Activated naive CD4-positive, alpha-beta T cell treated with Interleukin-2 at 50 U/mL for 16 hours (primary cell): ENCODE measurements around the gene BANF1.

Experiments used
- DNase-seq: peaks from one replicate; pipeline ENCODE4 v3.0.0-alpha.2; 2020

BANF1 gene, protein sequence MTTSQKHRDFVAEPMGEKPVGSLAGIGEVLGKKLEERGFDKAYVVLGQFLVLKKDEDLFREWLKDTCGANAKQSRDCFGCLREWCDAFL

DNA sequence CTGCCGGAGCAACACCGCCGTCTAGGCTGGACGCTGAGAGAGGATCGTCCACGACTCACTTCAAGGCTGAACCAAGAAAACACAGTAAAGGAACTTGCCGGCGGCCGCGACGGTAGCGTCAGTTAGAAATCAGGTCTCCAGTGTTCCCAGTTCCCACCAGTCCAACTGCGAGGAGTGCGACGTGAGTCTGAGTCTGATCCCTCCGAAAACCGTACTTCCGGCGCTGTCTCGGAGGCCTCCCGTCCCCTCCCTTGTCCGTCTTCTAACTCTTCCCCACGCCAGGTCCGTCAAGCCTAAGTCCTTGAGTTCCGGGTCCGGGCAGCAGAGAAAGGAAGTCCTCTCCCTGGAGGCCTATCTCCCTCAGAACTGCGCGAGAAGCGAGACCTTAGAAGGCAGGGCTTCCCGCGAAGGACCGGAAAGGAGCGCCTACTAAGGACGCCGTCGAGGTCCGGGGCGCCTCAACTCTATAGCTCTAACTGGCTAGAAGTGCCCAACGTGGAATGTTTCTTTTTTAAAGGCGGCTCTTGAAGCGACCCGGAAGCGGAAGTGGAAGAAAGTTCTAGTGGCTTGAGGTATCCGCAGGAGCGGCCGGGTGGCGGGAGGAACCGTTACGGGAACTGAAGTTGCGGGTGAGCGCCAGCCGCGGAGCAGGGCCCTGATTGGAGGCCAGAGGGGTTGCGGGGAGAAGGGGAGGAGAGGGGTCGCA is at the start of gene BANF1, which contains the start of gene EIF1AD:
BANF1 (plus strand) TSS at position 562 of the 706 bp plus-strand sequence. CDS start 748 bp downstream, outside the sequence.
EIF1AD (minus strand) TSS at position 216 of the 706 bp plus-strand sequence. CDS start 1,768 bp downstream, outside the sequence.
- DNase-seq = peak; percentile 93

DNA sequence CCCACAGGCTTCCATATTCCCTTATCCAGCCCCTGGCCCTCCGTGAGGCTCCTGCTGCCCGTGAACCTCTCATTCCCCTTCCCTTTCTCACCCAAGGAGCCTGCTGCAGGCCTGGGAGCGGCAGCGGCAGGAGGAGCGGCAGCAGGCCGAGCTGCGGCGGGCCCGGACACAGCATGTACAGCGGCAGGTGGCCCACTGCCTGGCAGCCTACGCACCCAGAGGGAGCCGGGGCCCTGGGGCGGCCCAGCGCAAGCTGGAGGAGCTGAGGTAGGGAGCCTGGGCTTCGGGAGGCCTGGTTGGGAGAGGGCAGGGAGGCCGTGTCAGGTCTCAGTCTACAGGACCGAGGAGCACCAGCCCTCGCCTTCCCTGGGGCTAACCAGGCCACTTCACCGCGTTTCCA is 48.8 kb upstream of the BANF1 start:
- DNase-seq = no peak

DNA sequence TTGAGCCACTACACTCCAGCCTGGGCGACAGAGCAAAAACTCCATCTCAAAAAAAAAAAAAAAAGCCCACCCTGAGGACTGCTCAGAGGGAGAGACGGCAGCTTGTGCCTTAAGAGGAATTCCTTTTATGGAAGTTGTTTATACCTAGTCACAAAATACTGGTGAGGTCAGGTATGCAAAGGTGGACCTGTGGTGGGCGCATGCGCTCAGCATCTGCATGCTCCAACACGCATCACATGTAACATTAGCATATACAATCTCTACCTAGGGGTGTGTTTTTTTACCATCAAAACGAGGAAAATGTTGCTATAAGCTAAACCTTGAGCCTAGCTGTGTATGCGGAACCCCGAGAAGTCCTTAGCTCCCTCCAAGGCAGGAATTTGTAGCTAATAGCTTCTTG is 47.5 kb upstream of the BANF1 start:
- DNase-seq = no peak

DNA sequence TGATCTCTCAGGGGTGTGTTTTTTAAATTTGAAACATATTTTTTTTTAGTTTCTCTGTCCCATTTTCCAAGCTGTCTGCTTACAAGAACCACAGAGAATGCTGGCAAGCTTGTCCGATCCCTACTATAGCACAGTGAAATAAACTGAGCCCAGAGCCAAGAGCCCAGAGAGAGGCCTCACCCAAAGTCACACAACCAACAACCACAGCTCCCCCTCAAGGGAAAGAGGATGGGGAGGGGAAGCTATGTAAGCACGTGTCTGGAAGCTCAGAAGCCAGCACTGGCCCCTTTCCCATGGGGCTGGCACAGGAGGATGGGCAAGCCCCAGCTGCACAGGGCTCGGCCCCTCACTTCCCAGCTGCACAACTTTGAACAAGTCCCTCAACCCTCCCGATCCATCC is 44.0 kb upstream of the BANF1 start:
- no peak for DNase-seq

DNA sequence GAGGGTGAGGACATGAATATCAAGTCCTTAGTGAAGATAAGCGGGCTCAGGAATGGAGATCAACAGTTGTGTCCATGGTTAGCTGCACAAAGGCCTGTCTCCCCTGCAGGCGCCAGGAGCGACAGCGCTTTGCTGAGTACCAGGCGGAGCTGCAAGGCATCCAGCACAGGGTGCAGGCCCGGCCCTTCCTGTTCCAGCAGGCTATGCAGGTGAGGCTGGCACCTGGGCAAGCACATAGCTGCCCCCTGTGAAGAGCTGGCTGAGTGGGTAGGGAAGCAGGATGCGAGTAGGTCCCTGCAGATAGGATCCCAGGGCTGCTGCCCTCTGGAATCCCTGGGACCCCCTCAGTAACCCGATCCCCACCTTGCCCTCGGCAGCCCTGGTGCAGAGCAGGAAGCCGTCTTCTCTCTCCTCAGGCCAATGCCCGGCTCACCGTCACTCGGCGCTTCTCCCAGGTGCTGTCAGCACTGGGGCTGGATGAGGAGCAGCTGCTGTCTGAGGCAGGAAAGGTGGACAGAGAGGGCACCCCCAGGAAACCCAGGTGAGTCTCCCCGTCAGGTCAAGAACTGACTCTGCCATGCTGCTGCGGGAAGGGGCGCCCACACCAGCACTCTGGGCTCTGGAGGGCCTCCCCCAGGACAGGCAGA is 43.4 kb upstream of the BANF1 start:
- no peak for DNase-seq

DNA sequence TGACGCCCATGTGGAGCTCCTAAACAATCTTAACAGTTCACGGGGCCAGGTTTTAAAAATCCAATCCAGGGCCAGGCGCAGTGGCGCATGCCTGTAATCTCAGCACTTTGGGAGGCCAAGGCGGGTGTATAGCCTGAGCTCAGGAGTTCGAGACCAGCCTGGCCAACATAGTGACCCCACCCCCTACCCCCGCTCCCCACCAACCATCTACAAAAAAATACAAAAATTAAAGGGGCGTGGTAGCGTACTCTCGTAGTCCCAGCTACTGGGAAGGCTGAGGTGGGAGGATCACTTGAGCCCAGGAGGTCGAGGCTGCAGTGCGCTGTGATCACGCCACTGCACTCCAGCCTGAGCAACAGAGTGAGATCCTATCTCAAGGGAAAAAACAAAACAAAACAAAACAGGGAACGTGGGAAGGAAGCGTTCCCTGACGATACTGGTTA is 41.5 kb upstream of the BANF1 start:
- no peak for DNase-seq

DNA sequence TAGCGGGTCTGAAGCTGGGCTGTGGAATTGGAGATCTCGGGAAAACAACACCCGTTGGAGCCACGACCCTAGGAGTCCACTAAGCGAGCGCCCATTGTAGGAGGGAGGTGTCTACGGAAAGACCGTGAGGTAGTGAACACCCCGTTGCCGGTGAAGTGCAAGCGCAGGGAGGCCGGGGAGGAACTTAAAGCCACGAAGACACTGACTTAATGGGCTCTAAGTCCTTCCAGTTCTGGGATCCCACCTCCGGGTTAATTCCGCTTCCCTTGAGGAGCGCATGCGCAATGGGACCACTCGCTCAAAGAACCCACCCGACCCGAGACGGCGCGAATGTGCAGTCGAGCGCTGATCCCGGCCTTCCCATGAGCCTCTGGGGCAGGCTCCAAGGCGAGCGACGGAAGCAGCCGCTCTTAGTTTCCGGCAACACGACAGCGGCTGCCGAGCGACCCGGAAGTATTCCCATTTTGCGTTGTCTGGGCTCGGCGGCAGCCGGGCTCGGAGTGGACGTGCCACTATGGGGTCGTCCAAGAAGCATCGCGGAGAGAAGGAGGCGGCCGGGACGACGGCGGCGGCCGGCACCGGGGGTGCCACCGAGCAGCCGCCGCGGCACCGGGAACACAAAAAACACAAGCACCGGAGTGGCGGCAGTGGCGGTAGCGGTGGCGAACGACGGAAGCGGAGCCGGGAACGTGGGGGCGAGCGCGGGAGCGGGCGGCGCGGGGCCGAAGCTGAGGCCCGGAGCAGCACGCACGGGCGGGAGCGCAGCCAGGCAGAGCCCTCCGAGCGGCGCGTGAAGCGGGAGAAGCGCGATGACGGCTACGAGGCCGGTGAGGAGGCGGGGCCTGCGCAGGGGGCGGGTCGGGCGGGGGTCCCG is 40.8 kb upstream of the BANF1 start, which contains the start of gene SART1:
SART1 (plus strand) TSS at position 468 of the 874 bp plus-strand sequence; CDS start at position 515, 47 bp downstream.
- peak; percentile 96 for DNase-seq

DNA sequence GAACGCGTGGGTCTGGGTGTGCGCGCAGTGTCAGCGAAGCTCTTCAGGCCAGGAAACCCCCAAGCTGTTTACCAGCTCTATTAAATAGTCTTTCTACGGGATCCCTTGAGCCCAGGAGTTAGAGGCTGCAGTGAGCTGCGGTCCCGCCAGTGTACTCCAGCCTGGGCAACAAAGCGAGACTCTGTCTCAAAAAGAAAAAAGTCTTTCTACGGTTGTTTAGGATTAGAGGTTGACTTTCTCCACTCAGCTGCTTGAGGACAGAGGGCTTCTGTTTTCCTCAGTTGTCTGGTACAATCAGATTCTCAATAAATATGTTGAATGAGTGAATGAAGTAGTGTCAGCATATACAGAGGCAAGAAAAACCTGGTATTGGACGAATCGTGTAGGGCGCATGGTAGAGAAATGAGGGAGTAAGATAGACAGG is 40.1 kb upstream of the BANF1 start:
- no peak for DNase-seq

DNA sequence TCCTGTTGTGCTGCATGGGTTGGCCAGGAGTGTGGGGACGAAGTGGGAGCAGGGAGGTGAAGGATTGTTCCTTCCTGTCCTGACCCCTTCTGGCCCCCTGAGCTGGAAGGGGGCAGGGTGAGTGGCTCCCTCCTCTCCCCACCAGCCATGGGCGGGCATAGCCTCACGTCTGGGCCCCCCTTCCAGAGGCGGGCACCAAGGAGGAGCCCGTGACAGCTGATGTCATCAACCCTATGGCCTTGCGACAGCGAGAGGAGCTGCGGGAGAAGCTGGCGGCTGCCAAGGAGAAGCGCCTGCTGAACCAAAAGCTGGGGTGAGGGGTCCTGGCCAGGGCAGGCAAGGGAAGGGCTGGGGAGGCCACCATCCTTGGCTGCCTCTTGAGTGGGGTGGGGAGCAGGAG is 37.4 kb upstream of the BANF1 start:
- DNase-seq = no peak

DNA sequence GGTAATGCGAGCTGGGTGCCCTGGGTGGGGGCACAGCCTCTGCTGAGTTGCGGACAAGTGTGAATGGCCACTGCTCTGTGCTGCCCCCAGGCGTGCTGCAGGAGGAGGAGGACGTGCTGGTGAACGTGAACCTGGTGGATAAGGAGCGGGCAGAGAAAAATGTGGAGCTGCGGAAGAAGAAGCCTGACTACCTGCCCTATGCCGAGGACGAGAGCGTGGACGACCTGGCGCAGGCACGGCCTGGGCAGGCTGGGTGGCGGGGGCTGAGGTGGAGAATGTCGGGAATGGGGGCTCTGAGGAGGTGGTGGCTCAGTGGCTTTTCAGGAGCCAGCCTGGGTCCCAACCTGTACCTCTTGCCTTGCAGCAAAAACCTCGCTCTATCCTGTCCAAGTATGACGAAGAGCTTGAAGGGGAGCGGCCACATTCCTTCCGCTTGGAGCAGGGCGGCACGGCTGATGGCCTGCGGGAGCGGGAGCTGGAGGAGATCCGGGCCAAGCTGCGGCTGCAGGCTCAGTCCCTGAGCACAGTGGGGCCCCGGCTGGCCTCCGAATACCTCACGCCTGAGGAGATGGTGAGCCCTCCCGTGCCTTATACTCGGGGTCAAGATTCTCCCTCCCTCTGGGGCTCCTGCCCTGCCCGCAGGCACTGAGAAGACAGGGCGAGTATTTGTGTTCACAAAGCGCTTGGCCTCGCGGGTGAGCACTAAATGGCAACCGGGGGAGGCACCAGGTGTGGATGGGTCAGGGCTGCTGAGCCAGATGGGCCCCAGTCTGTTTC is 36.1 kb upstream of the BANF1 start:
- no peak for DNase-seq

DNA sequence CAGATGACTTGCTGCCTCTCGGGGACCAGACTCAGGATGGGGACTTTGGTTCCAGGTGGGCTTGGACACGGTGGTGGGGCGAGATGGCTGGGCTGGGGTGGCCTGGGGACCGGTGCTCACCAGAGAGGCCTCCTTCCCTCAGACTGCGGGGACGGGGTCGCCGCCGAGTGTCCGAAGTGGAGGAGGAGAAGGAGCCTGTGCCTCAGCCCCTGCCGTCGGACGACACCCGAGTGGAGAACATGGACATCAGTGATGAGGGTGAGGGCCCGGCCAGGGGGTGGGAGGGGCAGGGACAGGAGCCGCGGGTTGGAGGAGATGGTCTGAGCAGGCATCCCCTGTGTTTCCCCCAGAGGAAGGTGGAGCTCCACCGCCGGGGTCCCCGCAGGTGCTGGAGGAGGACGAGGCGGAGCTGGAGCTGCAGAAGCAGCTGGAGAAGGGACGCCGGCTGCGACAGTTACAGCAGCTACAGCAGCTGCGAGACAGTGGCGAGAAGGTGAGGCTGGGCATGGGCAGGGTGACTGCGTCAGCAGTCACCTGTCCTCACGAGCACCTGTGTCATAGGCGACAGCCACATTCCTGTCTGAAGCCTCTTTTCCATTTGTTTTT is 34.9 kb upstream of the BANF1 start:
- no peak for DNase-seq

DNA sequence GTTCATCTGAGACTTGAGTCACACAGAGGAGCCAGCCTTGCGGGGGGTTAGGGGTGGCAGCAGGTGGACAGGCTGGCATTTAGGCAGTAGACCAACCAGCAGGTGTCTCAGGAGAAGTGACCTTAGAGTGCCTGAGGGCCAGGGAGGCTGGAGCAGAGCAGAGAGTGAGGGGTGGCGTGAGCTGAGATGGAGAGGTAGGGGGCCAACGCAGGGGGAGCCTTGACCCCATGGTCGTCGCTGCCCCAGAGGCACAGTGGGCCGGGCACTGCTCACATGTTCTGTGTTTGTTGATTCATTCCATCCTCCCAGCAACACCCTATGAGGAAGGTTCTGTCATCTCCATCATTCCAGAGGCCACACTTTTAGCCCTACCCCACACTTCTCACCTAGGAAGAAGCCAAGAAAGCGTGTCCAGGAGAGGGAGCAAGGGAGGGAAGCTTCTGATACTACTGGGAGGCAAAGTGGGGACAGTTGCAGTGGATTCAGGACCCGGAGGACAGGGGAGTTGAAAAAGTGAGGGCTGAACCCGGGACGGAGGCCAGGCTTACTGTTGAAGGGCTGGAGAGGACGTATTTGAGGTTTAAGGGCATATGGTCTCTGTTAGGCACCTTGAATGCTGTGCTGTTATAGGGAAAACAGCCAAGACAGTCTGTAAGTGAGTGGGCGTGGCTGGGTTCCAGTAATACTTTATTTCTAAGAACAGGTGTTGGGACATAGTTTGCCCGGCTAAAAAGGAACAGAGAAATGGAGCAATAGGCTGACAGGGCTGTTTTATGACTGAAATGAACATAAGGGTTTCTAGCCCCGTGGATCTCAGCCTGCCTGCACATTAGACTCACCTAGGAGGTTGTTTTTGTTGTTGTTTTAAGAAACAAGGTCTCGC is 33.5 kb upstream of the BANF1 start:
- DNase-seq = no peak

DNA sequence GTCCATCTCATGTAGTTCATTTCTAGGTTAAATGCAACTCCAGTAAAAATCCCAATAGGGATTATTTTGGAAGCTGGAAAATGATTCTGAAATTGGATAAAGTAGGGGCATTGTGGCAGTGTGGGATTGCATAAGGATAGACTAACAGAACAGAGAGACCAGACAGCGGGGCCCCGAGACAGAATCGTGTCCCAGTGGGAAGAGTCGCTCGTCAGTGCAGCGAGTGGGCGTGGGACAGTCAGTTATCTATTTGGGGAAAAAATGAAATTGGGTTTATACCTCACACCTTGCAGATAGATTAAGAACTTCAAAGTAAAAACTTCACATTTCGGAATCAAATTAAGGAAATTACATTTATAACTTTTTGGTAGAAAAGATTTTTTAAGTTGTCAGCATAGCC is 30.2 kb upstream of the BANF1 start:
- DNase-seq = no peak

DNA sequence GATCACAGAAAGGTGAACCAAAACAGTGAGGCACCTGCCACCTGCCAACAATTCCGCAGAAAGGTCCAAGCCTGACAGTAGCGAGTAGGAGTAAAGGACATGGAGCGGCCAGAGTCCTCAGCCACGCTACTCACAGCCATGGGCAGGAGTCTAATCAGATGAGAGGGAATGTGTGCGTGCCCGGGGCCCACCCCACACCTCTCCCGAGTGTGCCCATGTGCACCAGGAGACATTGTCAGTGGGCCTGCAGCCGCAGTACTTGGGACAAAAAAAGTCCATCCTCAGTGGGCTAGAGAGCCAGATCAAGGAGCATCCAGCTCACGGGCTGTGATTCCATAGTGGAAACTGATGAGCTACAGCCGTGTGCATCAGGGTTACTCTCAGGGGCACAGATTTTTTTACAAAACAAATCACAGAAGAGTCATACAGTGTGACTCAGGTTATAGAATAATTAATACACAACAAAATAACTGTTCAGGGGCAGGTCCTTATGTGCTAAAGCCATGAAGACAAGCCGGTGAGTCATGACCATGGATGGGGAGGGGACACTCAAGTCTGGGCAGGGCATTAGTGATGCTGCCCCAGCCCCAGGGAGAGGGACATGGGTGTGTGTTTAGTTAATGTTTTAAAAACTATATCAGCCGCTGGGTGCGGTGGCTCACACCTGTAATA is 28.7 kb upstream of the BANF1 start:
- DNase-seq = no peak

DNA sequence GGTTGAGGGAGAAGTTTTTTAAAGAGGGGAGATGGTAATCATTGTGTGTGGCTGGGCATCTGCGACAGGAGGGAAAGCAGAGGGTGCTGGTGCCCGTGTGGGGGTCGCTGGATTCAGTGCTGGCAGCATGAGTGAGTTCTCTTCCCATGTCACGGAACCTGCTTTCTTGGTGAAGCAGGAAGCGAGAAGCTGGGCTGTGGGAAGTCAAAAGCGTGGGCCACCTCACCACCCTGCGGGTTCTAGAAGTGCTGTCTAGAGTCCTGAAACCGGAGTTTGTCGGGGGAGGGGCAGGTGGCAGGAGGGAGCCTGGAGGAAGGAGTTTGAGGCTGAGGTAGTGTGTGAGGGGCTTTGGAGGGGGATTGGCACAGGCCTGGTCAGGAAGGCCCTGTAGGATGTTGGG is 26.5 kb upstream of the BANF1 start:
- no peak for DNase-seq

DNA sequence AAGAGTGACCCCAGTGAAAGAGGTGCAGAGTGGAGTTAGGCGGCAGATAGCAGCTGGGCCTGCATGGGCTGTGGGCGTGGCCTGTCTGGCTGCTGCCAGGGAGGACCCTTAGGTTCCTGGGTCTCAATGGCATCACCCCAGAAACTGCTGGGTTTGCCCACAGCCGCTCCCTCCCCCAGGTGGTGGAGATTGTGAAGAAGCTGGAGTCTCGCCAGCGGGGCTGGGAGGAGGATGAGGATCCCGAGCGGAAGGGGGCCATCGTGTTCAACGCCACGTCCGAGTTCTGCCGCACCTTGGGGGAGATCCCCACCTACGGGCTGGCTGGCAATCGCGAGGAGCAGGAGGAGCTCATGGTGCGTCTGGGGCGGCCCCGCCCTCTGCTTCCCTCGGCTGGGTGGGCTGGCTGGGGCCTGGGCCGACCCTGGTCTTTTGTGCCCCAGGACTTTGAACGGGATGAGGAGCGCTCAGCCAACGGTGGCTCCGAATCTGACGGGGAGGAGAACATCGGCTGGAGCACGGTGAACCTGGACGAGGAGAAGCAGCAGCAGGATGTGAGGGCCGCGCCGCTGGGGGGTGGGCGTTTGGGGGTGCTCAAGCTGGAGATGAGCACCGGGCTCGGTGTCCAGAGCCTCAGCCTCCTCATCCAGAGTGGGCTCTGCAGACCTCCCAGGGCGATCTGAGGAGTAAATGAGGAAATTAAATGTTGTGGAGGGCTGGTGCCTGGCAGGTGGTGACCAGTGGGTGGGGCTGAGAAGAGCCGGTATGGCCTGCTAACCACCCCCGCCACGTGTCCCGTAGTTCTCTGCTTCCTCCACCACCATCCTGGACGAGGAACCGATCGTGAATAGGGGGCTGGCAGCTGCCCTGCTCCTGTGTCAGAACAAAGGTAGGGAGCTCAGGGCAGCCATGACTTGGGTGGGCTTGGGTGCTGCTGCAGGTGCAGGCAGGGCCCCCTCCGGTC is 25.8 kb upstream of the BANF1 start:
- no peak for DNase-seq

DNA sequence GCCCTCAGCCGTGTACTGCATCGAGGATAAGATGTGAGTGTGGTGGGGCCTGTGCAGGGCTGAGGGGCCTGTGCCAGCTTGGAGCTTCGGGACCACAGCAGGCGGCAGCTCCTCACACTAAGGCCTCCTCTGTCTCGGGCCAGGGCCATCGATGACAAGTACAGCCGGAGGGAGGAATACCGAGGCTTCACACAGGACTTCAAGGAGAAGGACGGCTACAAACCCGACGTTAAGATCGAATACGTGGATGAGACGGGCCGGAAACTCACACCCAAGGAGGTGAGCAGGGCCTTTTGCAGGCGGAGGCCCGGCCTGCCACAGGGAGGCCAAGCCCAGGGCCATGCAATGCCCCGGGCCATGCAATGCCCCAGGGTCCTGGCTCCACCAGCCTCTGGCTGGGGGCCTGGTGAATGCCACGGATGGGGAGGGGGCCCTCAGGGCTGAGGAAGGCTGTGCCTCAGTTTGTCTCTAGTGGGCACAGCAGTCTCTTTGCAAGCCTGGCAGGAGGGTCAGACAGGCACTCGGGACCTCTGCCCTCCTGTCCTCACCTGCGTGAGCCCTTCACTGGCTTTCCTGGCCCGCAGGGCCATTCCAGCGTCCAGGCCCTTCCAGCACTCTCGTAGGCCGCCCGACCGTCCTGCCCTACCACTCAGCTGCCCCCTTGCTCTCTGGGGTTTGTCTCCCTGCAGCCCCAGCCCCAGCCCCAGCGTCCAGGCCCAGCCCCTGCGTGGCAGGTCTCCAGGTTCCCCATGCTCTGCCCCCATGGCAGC is 24.5 kb upstream of the BANF1 start:
- no peak for DNase-seq
